Measurements from ENCODE around the gene BRINP3.
"Not testable (repeated sequence)": the region's sequence is repeated elsewhere in the genome, so short reads cannot be mapped to it uniquely, and the experiment has no call there.

BRINP3 gene

DNA sequence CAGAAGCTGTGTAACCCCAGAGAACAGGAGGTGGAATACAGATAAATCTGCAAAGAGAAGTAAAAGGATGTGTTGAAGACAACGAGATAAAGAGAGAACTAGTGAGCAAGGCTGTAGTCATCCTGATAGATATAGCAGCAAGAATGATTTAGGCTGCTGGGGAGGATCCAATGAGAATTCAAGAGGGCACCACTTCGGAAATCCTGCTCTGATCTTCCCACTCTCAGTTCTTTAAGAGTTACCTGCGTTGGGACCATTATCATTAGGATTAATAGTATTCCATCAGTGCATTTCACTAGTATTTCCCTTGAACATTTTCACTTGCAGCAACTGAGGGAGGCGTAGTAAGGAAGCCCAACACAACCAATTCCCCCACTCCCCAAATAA lies at the start of gene BRINP3:
TSS of gene BRINP3 (minus strand) at position 103 of the 387 bp plus-strand sequence.
- no peak for DNase-seq

- DNase-seq, result no peak
Measured at GRCh38 chr1:190511554-190511953, 33.9 kb upstream of the BRINP3 start.

DNA sequence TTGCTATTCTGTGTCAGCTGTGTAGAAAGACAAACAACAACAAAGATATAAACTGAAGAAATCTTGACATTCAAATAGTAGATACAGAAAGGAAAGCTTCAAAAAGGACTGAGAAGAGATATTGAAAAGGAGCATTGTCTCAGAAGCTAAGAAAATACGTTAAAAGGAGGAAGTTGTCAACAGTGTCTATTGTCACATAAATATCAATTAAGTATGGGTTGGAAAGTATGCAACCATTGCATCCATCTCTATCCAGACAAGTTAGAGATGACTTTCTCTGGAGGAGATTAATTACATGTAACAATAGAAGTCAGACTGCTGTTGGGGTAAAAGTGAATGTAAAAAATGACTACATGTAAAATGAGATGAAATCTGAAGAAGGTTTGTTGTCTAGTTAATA lies 29.7 kb upstream of the BRINP3 start:
- DNase-seq, result no peak

DNA sequence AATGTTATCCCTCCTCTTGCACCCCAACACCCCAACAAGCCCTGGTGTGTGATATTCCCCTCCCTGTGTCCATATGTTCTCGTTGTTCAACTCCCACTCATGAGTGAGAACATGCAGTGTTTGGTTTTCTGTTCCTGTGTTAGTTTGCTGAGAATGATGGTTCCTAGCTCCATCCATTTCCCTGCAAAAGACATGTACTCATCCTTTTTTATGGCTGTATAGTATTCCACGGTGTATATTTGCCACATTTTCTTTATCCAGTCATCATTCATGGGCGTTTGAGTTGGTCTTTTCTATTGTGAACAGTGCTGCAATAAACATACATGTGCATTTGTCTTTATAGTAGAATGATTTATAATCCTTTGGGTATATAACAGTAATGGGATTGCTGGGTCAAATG lies 26.9 kb upstream of the BRINP3 start:
- not testable (repeated sequence) for DNase-seq

DNA sequence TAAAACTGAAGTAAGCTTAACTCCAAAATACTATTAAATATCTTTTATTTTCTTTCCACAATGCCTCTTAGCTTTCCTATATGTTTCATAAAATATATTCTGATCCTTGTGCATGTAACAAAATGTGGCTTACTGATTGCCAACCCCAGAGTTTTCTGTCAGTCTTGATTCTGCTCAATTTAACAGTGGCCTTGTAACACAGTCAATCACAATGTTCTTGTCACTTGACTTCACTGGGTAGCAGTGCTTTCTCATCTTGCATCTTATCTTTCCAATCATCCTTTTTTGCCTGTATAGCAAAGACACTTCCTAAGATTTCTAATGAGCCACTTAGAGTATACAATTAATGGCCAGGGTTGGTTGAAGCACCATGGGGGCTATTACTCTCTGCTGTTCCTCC lies 19.9 kb upstream of the BRINP3 start:
- no peak for DNase-seq

DNA sequence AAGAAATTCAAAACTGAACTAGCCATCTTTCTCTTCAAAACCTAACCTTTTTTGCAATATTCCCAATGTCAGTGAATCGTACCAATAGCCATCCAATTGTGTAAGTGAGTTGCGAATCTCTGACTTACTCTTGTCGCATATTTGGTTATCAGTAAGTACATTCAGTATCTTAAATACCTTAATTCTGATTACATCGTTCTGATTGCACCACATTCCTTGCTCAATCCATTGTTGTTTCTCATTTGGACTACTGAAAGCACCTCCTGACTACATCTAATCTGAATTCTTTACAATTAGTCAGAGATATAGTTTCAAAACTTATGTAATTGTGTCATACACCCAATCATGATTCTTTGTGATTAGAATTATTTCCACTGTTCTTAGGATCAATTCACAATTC lies 16.8 kb upstream of the BRINP3 start:
- DNase-seq, result no peak

DNA sequence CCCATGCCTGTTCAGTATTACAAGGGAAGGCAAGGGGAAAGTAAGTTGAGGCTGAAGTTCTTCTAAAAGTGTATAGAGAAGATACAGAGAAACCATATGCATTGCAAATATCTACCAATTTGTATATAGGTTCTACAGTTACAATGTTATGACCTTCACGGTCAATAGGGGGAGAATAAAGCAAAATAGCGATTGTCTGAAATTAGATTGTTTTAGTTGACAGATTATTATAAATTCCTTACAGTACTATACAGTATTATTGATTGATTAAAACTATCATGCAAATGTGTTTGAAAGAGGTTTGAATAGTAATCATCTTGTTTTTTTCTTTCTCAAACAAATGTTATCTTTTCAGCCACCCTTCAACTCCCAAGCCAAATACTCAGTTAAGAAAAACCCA lies 13.7 kb upstream of the BRINP3 start:
- DNase-seq, result no peak

DNA sequence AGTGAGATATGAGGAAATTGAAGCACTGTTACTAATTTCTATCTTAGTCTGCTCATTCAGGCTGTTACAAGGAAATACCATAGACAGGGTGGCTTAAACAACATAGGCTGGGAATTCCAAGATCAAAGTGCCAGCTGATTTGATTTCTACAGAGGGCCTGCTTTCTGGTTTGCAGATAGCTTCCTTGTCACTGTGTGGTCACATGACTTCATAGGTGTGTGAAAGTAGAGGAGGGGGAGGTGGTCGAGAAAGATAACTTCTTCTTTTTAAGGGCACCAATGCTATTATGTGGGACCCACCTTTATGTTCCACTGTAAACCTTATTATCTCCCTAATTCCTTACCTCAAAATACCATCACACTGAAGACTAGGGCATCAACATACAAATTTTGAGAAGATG lies 6.4 kb upstream of the BRINP3 start:
- DNase-seq, result no peak

- DNase-seq, result no peak
Measured at GRCh38 chr1:190480231-190480630, 2.6 kb upstream of the BRINP3 start.

GRCh38 chr1:190479516-190479915 lies 1.9 kb upstream of the BRINP3 start:
- no peak for DNase-seq

DNA sequence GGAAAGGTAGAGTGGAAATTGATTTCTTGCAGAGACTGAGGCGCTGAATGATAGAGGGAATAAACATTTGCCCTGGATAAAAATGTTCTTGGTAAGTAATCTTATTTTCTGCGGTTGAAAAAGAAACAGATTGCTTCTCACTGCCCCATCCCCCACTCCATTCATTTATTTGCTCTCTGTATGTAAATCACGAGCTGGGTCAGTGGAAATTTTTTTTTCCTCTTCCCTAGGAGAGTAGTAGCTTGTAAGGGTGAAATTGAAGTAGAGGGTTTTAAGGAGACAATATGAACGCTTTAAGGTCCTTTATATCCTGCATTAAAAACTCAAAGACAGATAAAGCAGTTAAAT lies 1.4 kb upstream of the BRINP3 start:
- DNase-seq, result no peak

GRCh38 chr1:190478149-190479049 lies 735 bp upstream of the BRINP3 start:
- no peak for DNase-seq

DNA sequence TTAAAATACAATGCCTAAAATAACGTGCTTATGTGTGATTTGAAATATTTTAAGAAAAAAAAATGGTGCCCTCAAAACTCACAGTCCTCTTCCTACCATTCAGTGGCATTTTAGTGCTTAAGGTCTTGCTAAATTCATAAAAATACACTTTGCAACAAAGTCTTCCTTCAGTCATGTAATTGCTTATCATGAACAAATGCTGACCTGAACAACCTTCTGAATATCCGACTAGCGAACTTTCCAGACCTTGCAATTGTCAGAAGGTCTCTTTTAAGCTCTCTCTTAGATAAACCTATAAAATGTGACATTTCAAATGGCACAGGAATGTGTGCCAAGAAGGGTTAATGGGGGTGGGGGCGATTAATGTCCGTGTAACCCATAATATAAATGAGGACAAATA lies 858 bp downstream of the BRINP3 start:
- no peak for DNase-seq

GRCh38 chr1:190476321-190476720 lies 1.3 kb downstream of the BRINP3 start:
- no peak for DNase-seq

- DNase-seq, result no peak
Measured at GRCh38 chr1:190475421-190476141, 2.1 kb downstream of the BRINP3 start.

DNA sequence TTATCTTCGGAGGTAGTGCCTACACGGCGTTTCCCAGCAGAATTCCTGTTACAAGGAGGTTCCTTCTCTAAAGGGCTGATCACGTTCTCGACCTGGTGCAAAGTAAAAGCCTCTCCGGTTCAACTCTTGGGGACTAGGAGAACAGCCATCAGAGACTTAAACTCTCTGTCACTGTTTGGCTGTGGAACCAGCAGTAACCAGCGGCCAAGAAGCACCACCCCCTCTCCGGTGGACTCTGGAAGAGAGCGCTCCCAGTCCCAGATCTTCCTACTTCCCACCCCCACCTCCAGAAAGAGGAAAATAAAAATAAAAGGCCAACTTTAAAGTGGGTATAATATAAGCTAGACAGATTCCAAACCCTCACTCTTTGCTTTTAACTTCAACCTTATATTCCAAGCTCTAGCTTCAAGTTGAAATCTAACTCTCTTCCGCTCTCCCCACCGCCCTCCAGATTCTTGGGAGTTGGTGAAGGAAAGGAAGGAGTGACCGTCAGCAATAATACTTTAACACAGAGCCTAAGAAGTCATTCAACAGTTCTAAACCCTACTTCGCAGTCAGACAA lies 2.9 kb downstream of the BRINP3 start:
- no peak for DNase-seq

DNA sequence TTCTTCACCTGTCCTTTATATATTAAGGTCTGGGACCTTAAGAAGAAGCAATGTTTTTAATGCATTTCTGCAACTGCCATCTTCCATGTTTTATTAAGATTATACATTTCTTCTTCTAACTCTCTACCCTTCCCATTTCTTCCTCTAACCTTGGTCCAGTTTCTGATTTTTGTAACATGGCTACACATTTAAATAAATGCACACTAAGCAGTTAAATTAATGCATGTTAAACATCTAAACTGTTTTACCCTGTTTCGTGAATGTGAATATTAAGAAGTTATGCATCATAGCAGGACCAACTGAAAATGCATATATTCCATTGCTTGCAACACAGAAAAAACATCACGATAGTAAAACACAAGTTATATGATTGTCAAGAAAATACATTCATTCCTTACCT lies 3.7 kb downstream of the BRINP3 start:
- DNase-seq, result no peak

GRCh38 chr1:190472494-190472893 lies 5.2 kb downstream of the BRINP3 start:
- no peak for DNase-seq

DNA sequence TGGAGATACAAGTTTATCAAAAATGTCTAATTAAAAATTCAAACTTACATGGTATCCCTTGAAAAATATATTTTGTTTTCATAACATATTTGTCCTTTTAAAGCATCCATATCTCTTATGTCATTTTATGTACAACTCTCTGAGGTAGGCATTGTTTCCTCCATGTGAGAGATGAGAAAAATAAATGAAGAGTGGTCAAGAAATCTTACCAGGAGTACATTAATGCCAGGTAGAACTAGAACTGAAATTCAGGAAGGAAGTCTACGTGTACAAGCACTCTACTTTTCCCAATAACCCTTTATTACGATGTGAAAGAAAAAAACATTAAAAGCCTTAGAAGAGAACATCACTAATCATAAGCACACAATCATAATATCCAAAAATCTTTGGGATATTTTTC lies 5.6 kb downstream of the BRINP3 start:
- no peak for DNase-seq

GRCh38 chr1:190464690-190465089 lies 13.0 kb downstream of the BRINP3 start:
- no peak for DNase-seq

DNA sequence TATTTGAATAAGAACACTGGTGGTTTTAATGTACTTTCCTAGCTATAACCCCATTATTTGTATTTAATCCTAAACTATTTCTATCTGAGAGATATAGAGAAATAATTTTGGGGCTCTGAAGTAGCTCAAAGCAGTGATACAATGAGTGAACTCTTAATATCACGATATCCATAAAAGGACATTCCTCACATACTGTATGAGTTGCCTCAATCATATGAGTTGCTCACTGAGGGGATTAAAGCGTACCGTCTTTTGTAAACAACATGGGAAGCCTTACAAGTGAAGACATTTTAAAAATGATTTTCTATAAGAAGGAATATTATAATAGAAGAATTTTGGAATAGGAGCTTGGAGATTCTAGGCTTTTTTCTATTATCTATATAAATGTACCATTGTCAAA lies 21.5 kb downstream of the BRINP3 start:
- no peak for DNase-seq

GRCh38 chr1:190455631-190456030 lies 22.0 kb downstream of the BRINP3 start:
- no peak for DNase-seq

- DNase-seq, result no peak
Measured at GRCh38 chr1:190453550-190453949, 24.1 kb downstream of the BRINP3 start.

DNA sequence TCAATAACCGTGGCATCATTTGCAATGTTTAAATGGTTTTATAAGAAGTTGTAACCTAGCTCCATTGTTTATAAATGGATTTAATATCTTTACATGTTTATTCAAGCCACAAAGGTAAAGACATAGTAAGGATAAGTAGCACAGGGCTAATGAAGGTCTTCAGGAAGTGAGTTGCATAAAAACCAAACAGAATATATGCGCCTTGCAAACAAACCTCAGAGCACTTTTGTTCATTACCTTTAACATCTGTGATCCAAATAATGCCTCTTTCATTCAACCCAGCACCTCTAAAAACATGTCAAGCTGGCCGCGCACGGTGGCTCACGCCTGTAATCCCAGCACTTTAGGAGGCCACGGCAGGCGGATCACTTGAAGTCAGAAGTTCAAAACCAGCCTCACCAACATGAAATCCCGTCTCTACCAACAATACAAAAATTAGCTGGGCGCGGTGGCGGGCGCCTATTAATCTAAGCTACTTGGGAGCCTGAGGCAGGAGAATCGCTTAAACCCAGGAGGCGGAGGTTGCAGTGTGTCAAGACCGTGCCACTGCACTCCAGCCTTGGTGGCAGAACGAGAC lies 25.3 kb downstream of the BRINP3 start:
- DNase-seq, result no peak

Data from SIG-M5 (cell line).